OCI-M2 (cell line): ENCODE data around the gene HS3ST5.
"Not testable (repeated sequence)": the region's sequence is repeated elsewhere in the genome, so short reads cannot be mapped to it uniquely, and the experiment has no call there.

ENCODE experiments used
- DNase-seq: peaks from one replicate; lab custom pipeline; 2025; ENCODE audit not compliant: unreplicated experiment; lab: John Stamatoyannopoulos, UW

Gene HS3ST5

DNA sequence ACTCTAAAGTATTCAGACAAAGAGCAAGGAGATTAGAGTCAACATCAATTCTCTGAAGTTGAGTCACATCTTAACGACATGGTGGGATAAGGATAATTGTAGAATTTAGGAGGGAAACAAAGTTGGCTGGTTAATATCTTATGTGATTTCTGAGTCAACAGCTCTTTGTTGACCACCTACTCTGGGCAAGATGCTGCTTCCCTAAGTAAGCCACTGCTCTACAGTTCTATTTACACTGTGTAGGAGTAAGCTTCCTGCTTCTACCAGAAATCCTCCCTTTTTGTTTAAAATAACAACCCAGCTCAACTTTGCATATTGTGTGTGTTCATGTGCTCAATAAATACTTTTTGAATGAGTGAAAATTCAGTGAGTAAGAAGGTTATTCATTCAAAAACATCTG, 3.1 kb downstream of the HS3ST5 start:
- no peak for DNase-seq

- no peak for DNase-seq
These were observed 8.6 kb downstream of the HS3ST5 start for GRCh38 chr6:114334237-114334636.

DNA sequence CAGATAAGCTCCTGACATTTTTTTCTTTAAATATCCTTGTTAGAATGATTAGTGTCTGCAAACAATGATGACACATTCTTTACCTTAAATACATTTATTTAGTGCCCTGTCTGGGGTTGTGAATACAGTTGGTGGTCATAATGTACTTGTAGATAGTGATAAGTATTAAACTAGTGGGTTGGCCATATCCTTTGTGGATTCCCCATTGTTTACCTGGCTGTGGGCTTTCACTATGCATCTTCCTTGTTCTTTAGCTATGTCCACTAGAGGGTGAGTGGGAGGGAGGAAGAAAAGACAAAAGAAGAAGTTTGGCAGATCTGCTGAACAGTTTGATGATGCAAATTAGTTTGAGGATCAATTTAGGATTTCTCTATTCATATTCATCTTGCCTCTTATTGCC, 15.7 kb downstream of the HS3ST5 start:
- DNase-seq, result no peak

DNA sequence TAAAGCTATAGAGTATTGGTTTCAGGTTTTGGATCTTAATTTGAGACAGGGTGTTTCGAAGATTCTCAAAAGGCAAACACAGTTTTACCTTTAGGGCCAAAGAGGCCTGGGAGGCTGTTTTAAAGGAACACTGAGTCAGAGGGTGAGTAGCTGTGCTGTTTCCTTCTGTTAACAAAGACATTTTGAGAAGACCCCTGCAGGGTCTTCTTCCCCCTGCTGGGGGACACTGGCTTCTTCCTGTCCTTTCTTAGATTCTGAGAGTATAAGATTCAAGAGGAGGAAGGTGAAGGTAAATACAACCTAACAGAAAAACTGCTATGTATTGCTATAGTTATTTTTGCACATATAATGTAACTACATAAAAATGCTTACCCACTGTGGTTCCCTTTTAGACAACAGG, 19.0 kb downstream of the HS3ST5 start:
- no peak for DNase-seq

DNA sequence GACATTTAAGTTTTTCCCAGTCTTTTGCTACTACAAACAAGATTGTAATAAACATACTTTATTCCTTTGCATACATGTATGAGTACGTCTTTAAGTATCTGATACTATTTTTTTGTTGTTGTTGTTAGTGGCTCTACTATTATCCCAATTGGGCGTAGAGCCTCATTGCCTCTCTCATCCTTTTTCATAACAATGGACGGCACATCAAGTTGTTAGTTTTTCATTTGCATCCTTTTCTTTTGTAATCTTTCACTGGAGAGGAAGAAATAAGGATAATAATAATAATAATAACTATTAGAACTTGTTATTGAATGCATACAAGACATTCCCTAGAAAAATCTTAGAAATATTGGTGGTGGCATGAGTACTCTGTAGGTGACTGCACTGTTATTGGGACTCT, 23.1 kb downstream of the HS3ST5 start:
- no peak for DNase-seq

GRCh38 chr6:114315831-114316595, 26.8 kb downstream of the HS3ST5 start:
- no peak for DNase-seq

- not testable (repeated sequence) for DNase-seq
These were observed 29.0 kb downstream of the HS3ST5 start for GRCh38 chr6:114313816-114314215.

GRCh38 chr6:114312931-114313330, 29.9 kb downstream of the HS3ST5 start:
- DNase-seq, result no peak

DNA sequence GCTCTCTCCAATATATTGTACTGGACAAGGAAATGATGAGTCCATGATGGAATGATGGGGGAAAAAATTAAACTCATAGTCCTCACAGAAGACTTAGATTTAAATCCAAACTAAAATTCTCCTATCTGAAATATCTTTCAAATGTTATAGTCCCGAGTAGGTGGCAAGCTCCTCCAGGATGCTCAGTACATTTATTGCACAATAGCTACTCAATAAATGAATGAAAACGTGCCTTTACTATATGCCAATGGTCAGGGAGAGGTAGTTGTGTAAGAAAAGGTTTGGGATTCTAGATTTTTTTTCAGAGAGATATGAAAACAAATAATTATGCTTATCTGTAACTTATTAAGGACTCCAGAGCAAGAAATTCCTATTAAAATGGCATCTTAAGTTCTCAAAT, 32.8 kb downstream of the HS3ST5 start:
- no peak for DNase-seq

DNA sequence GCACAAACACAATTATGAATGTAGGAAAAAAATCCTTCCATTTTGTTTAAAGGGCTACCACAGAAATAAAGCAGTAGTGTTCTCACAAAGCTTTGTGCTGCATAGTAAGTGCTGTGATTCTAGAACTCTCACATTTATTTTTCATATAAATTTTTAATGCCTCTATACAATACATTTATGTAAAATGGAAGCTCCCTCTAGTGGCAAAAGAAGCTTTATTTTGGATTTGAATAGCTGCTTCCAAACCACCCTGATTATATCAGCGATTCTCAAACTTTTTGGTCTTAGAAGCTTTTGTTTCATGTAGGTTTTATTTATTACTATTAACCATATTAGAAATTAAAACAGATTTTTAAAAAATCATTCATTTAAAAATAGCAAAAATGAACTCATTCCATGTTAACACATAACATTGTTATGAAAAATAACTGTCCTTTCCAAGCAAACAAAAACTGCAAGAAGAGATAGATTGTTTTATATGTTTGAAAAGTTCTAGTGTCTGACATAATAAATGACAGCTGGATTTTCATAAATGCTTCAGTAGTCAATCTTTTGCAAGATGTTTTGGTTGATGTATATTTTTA, 38.4 kb downstream of the HS3ST5 start:
- DNase-seq, result no peak

DNA sequence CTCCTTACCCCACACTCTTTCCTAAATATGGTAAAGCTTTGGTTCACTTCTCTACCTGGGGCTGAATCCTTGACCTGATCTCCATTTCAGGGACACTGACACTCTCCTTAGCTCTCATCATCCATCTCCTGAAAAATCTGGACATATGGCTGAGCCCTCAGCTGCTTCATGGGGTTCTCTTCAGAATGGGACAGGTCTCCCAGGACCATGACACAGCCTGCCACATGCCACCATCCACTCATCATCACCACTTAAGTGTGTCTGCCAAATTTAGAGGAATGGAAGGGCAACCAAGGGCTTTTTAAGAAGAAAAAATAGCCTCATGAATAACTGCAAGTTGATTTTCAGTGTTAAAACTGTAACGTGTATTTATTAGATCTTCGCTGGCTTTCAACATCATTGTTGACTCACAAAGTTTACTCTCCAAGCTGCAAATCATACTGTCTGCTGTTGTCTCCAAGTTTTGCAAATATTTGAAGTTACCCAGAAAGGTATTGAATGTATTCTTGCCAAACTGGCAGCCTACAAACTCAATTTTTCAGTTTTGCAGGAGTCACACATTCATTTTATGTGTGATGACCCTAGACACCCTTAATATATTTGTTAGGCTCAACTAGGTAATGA, 41.1 kb downstream of the HS3ST5 start:
- no peak for DNase-seq

DNA sequence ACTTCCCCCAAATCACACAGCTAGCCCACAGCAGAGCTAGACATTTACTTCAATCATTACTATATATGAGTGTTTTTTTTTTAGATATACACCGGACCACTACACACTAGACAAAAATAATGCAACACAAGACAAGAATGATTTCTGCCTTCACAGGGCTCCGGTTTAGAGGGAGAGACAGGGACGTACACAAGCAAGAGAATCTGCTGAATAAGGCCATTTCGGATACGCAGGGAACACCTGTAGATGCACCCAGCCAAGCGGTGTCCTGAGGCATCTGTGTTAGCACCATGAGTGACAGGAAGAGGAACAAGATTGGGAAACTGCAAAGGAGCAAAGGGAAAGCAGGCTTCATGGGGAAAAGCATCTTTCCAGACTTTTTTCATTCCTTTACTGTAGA, 45.7 kb downstream of the HS3ST5 start:
- DNase-seq, result no peak

DNA sequence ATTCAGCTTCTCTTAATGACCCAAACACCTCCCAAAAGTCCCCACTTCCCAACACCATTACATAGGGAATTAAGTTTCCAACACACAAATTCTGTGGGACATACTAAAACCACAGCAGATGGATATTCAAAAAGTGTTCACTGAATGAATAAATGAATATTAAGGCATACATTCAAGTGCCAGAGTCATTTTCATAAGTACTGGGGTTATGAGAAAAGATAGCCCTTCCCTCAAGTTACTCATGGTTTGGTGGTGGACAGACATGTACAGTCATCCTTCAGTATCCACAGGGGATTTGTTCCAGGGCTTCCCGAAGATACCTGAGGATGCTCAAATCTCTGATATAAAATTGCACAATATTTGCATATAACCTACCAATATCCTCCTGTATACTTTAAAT, 50.4 kb downstream of the HS3ST5 start:
- DNase-seq, result no peak

GRCh38 chr6:114291428-114291827, 51.4 kb downstream of the HS3ST5 start:
- DNase-seq, result no peak

DNA sequence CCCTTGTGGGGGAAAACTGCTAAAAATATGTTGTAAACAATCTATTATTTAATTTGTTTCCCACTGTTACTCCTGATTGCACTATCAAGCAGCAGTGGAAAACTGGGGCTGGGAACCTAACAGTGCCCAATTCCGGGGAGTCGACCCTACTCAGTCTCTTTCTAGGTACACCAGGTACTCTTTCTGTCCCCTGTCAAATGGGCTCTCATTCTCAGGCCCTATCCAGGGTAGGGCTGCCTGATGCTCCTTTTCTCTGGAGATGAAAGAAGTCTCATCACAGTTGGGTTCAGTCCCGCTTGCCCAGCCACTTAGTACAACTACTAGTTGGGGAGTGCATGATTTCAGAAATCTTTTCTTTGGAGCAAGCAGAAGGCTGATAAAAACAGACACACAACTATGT, 52.0 kb downstream of the HS3ST5 start:
- DNase-seq, result no peak

DNA sequence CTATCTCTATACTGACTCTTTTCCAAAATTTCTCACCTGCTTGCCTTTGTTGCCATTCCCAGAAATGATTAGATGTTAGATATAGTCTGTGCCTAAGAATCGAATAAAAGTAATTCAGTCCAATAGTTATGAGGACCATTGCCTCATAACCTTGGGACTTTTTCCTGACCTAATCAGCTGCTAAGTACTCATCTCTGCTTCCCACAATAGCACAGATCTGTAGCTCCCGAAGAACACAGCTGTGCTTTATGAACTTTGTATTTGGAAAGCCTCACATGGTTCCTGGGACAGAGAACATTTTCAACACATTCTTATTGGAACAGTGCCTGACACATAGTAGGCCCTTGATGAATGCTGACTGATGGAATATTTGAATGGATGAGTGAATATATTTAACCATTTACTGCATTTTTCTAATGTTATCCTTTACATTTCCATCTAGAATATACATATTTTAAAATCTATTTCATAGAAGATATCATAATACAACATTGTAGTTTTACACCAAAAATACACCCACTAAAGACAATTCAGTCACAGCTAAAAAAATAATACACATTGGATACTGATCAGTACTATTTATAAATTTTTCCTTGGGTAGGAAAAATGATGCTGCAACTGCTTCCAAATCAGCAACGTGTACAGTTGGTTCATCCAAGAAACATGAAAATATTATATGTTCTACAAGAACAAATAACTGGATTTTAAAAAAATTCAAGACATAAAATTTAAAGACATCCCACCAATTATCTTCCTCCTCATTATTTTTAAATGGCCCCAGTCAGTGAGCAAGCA, 53.9 kb downstream of the HS3ST5 start:
- no peak for DNase-seq

DNA sequence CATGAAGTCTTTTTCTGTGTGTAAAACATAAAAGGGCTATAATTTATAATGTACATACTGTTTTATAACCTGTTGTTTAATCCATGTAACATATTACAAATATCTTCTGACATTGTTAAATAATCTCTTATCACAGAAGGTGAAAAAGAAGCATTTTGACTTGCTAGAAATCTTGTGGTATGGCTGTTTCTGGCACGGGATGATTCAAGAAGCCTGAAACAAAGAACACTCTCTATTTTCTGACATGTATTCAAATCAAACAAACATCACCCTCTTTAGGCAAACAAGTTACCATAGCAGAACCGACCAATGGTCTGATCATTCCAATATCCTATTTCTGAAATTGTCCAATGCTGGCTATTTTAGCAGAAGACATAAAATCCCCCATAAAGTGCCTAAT, 55.4 kb downstream of the HS3ST5 start:
- DNase-seq, result no peak

DNA sequence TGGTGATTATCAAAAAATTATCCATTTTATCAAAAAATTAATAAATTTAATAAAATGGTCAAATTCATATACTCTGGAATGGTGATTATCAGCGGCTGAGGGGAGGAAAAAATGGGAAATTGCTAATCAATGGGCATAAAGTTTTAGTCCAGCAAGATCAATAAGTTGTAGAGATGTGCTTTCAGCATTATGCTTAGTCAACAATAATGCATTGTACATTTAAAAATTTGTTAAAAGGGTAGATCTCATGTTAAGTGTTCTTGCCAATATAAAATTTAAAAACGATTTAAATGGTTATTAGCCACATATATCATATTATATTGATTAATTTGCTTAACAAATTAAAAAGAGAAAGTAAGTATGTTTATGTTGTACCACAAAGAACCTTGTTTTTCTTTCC, 56.6 kb downstream of the HS3ST5 start:
- DNase-seq, result no peak

DNA sequence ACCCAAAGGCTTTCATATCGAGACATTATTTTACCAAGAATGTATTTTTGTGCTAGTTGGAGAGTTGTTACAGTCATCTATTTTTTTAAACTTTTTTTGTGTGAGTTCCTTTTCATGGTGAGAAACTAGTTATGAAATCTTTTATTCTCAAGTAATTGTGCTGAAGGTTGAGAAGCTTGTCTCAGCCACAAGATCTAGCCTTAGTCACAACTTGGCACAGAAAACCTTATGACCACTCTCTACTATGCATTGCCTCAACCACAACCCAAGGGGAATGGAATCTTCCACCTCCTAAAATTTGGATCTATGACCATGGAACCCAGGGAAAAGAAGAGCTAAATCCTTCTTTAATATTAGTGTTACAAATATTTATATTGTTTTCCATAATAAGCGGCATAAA, 58.5 kb downstream of the HS3ST5 start:
- no peak for DNase-seq

DNA sequence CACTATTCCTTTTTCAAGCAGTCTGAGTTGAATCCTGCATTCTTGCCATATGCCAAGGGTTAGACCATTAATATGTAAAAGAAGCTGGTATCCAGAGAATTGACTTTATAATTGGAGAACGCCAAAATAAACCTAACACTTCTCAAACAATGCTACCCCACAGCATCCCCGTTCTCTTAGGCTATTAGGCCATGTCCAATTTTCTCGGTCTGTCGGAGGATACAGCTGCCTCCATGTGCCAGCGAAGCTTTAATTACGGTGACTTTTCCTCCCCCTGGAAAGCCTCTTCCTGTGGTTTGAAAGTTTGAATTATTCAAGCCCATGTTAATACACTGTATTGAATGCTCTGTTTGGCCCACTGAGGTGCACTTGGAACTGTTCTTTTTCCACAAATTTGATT, 60.5 kb downstream of the HS3ST5 start:
- DNase-seq, result no peak

- no peak for DNase-seq
These were observed 61.3 kb downstream of the HS3ST5 start for GRCh38 chr6:114281496-114281895.
